Lower lobe of right lung (tissue), 2 donors: ENCODE measurements around the gene EMSY. TPM values are rescaled to one million over a fixed set of nuclear protein-coding genes. Genes with fewer than 3 reads are reported as not detected.

Experiments used
- ATAC-seq, 2 donors: fragments of 200-7000 bp; cut with Tn5 transposase; one replicate each; pipeline ENCODE4 v1.9.1; 2020 to 2022; ENCODE audit warnings: mild to moderate bottlenecking in 2 of 2, moderate library complexity in 2 of 2
- DNase-seq: peaks from one replicate; pipeline ENCODE4 v3.0.0-alpha.2; 2020
- H3K27ac ChIP-seq: fragments of 200-600 bp; one replicate; pipeline ENCODE4 v1.8.0; 2022
- H3K27me3 ChIP-seq: fragments of 200-600 bp; one replicate; pipeline ENCODE4 v1.8.0; 2022; ENCODE audit warnings: low read depth
- H3K36me3 ChIP-seq: fragments of 200-600 bp; one replicate; pipeline ENCODE4 v1.8.0; 2022; ENCODE audit warnings: mild to moderate bottlenecking
- H3K4me1 ChIP-seq: fragments of 200-600 bp; one replicate; pipeline ENCODE4 v1.8.0; 2022
- H3K4me3 ChIP-seq: fragments of 200-600 bp; one replicate; pipeline ENCODE4 v1.8.0; 2022; ENCODE audit warnings: mild to moderate bottlenecking
- H3K9me3 ChIP-seq: fragments of 200-600 bp; one replicate; pipeline ENCODE4 v1.8.0; 2022
- CTCF ChIP-seq: fragments of 200-600 bp; IDR thresholded peaks from one replicate; pipeline ENCODE4 v1.8.0; 2022; ENCODE audit warnings: antibody characterized with exemption, mild to moderate bottlenecking
- intact Hi-C: fragments of 100-400 bp; cut with DNase I; formaldehyde crosslinking; loops from one replicate; pipeline ENCODE4 v1.11.0; 2022
- total RNA-seq: library from RNA; stranded (reverse); fragmentation: NEBNext Ultra II Directional; extraction: Animal tissue kit (Norgen Biotek cat#: 25700); gene quantifications from one replicate; pipeline ENCODE4 v1.2.1, GENCODE V29; 2021
- donor health status: DM: no; HTN: yes; CAD: no; lungs with severe emphysema.

Gene EMSY
- total RNA-seq, 1 donor from 2014 or later = 21.1 TPM

GRCh38 chr11:76469141-76469540 lies 24.3 kb downstream of the EMSY start:
- Histone ChIP-seq H3K27ac (no peak overlapping the region), H3K9me3 (no peaks in the 10 kb centered on the region), H3K4me3 (no peak overlapping the region), H3K27me3 (no peaks in the 10 kb centered on the region), H3K36me3 (peaks cover 74% of the 10 kb centered on the region), H3K4me1 (no peaks in the 10 kb centered on the region)
- intact Hi-C loops = no loop called here
- TF ChIP-seq CTCF = no peak
- no peak for ATAC-seq
- DNase-seq = no peak

GRCh38 chr11:76471382-76471781 lies 26.6 kb downstream of the EMSY start:
- Histone ChIP-seq H3K4me3 (no peak overlapping the region), H3K27me3 (no peaks in the 10 kb centered on the region), H3K4me1 (no peaks in the 10 kb centered on the region), H3K27ac (no peak overlapping the region), H3K9me3 (no peaks in the 10 kb centered on the region), H3K36me3 (peaks cover 72% of the 10 kb centered on the region)
- TF ChIP-seq CTCF = no peak
- ATAC-seq (no peak), DNase-seq (no peak)
- intact Hi-C loops = no loop called here

- H3K36me3 ChIP-seq = peaks cover 42% of the 10 kb centered on the region
- no peak overlapping the region for H3K27ac ChIP-seq
- DNase-seq = no peak
- ATAC-seq = no peak
- no peaks in the 10 kb centered on the region for H3K4me1 ChIP-seq
- no peak for TF ChIP-seq CTCF
- H3K9me3 ChIP-seq = no peaks in the 10 kb centered on the region
- intact Hi-C loops = no loop called here
- no peak overlapping the region for H3K4me3 ChIP-seq
- no peaks in the 10 kb centered on the region for H3K27me3 ChIP-seq
Observed at GRCh38 chr11:76480241-76480640, 35.4 kb downstream of the EMSY start.

- no peak for TF ChIP-seq CTCF
Observed at GRCh38 chr11:76491644-76492043, 46.8 kb downstream of the EMSY start.

GRCh38 chr11:76493040-76493439 lies 48.2 kb downstream of the EMSY start:
- H3K9me3 ChIP-seq = no peaks in the 10 kb centered on the region
- no peaks in the 10 kb centered on the region for H3K4me1 ChIP-seq
- DNase-seq = no peak
- ATAC-seq = no peak
- no peak for TF ChIP-seq CTCF
- intact Hi-C loops = no loop called here
- no peak overlapping the region for H3K27ac ChIP-seq
- peaks cover 33% of the 10 kb centered on the region for H3K36me3 ChIP-seq
- H3K27me3 ChIP-seq = no peaks in the 10 kb centered on the region
- H3K4me3 ChIP-seq = no peak overlapping the region

More at GRCh38 chr11:76491644-76492043, 46.8 kb downstream of the EMSY start:
- intact Hi-C loops = no loop called here
- DNase-seq (no peak), ATAC-seq (no peak)
- H3K27me3 ChIP-seq = no peaks in the 10 kb centered on the region
- peaks cover 33% of the 10 kb centered on the region for H3K36me3 ChIP-seq
- H3K4me1 ChIP-seq = no peaks in the 10 kb centered on the region
- H3K9me3 ChIP-seq = no peaks in the 10 kb centered on the region
- no peak overlapping the region for H3K27ac ChIP-seq
- no peak overlapping the region for H3K4me3 ChIP-seq
